ENCODE data around the gene ERCC1.
"Not testable (repeated sequence)": the region's sequence is repeated elsewhere in the genome, so short reads cannot be mapped to it uniquely, and the experiment has no call there.

ERCC1 gene

DNA sequence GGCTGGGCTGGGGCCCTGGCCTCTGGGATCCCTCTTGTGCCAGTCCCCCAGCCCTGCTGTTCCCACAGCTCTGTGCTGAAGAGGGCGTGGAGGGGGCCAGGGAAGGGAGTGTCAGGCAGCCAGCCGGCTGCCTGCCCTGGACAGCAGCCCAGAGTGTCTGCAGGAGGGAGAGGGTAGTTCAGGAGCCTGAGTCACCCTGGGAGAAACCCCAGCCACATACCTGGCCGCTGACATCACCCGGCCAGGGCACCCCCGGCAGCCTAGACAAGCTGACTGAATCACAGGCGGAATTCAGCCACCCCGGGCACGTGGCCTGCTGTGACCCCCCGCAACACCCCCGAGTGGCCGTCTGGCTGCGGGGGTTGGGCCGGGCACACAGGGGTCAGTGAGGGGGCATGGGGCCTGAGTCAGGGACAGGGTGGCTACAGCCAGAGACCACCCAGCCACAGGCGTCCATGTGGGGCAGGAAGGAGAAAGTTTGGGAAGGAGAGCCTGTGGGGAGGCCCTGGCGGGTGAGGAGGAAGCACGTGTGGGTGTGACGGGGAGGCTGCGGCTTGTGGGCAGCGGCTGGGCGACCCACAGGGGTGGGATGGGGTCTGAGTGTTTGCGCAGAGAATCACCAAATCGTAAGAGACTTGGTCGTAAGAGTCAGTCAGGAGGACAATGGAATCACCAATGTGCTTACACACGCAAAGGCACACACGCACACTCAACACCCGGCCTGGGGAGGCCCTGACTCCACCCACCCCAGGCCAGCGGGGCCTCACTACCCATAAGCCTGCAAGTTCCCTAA is 32.2 kb upstream of the ERCC1 start:
- DNase-seq, result peak in 4 of 5 donors; percentile 41 to 70 (median 60)

DNA sequence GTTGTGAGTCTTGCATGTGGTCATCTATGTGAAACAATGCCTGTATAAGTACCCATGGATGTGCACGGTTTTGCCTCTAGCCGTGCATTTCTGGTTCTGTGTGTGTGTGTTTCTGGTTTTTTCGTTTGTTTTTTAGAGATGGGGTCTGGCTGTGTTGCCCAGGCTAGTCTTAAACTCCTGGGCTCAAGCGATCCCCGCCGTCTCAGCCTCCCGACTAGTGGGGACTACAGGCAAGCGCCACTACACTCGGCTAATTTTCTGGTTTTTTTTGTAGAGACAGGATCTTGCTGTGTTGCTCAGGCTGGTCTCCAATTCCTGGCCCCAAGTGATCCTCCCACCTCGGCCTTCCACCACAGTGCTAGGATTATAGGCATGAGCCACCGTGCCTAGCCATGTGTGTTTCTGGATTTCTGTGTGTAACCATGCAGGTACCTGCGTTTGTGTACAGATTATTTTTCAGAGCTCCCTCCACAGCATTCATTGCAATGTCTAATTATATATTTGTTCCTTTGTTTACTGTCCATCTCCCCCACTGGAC is 28.2 kb upstream of the ERCC1 start:
- DNase-seq, result no peak

DNA sequence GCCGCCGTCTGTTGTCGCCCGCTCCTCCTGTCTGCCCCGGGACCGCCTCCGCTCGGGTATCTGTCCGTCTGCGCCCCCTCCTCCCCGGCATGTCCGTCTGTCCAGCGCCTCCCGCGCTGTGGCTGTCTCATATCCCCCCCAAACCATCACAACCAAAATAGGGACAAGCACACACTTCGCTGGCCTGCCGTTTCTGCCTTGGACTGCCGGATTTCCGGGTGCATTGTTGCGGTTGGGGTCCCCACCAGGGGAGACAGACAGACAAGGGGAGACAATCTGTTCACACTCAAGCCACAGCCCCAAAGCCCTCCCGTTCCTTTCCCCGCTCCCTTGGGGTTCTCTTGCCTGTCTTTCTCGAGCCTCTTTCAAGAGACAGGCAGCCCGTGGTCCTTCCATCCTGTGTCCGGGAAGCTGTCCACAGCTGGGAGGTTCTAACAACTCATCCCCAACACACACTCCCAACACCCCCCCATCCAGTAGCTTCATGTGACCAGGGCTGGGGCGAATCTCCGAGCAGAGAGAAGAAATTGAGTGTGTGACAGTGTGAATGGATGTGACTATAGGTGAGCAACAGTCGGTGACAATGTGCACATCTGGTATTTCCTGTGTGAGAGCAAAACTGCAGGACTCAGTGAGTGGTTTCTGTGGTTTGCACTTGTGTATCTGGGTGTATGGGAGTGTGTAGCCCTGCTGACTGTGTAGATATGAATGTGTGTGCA is 27.6 kb upstream of the ERCC1 start:
- peak; percentile 51 to 78 (median 64) for DNase-seq

GRCh38 chr19:45450012-45450333 is 26.3 kb upstream of the ERCC1 start:
- peak in 4 of 5 donors; percentile 9 to 51 (median 28) for DNase-seq

- DNase-seq, result no peak
These were observed 25.2 kb upstream of the ERCC1 start for GRCh38 chr19:45448887-45449299.

- DNase-seq, result no peak
These were observed 24.7 kb upstream of the ERCC1 start for GRCh38 chr19:45448425-45448756.

DNA sequence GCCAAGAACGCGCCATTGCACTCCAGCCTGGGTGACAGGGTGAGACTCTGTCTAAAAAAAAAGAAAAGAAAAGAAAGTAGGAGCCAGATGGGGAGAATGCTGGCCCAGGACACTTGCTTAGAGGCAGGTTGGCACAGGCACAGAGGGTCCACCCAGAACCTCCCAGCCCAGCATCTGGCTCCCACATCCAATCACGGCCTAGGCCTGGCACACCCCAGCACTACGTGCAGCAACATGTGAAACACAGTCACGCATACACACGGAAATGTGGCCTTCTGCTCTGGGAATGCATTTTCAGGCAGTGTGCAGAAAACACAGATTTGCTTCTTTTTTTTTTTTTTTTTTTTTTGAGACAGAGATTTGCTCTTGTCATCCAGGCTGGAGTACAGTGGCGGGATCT is 23.2 kb upstream of the ERCC1 start:
- DNase-seq, result no peak

GRCh38 chr19:45446295-45446694 is 22.6 kb upstream of the ERCC1 start:
- no peak for DNase-seq

- no peak for DNase-seq
These were observed 21.4 kb upstream of the ERCC1 start for GRCh38 chr19:45445139-45445538.

- DNase-seq, result peak; percentile 61 to 79 (median 72)
These were observed 20.8 kb upstream of the ERCC1 start for GRCh38 chr19:45444318-45445041.

- DNase-seq, result peak in 4 of 5 donors; percentile 32 to 47 (median 35)
These were observed 20.0 kb upstream of the ERCC1 start for GRCh38 chr19:45443462-45444317.

- DNase-seq, result peak in 1 of 5 donors; percentile 41
These were observed 19.2 kb upstream of the ERCC1 start for GRCh38 chr19:45442778-45443461.

DNA sequence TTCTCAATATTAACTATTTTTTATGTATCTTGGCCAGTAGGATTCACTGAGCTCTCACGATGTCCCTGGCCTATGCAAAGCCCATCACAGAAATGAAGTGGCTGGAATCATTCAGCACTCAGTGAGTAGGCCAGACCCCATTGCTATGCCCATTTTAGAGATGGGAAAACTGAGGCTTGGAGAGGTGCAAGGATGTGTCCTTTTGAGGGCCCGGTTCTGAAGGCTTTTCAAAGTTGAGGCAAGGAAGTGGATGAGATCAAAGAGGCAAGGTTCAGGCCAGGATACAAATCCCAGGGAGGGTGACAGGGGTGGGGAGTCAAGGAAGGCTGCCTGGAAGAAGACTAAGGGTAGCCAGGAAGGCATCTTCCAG is 18.7 kb upstream of the ERCC1 start:
- DNase-seq, result no peak

- DNase-seq, result no peak
These were observed 17.3 kb upstream of the ERCC1 start for GRCh38 chr19:45440873-45441654.

DNA sequence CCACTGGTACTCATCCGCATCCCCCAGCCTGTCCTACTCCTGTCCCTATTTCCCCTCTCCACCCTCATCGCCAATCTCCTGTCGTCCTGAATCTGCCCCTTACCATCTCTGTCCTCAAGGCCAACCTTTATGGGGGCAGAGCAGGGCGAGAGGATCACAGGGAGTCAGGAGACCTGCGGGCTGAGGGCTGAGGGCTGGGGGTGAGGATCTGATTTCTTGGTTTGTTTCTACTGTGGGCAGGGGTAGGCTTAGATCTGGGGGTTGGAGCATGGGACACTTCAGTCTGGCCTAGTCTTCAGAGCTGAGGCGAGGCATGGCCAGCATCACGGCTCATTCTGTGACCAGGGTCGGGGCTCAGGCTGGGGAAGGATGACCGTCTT is 16.5 kb upstream of the ERCC1 start:
- DNase-seq, result no peak

DNA sequence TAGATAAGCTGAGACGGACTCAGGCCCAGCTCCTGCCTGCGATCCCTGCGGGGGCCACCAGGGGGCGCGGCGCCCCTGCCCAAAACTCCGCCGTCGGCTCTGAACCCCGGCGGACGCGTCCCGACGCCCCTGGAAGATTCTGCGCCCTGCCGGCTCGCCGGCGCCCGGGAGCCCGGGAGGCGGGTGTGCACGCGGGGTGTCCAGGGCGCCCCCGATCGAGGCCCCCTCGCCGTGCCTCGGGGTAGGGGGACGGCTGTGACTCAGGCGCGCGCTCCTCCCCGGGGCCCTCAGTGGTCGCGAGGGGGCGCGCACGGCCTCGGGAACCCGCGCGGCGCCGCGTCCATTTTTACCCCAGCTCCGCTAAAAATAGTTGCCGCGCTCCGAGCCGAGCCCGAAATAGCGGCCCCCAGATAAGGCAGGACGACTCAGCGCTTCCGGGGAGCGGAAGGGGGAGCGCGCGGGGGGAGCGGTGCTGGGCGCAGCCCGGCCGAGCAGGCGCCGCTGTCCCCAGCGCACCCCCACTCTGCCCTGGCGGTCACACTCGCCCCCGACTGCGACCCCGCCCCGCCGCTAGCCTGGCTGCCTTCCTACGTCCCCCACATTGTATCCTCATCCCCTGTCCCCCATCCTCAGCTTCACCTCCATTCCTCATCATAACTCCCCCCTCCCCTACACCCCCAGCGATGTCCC is 16.0 kb upstream of the ERCC1 start:
- peak; percentile 66 to 81 (median 79) for DNase-seq

- DNase-seq, result no peak
These were observed 15.5 kb upstream of the ERCC1 start for GRCh38 chr19:45439190-45439568.

- DNase-seq, result no peak
These were observed 13.6 kb upstream of the ERCC1 start for GRCh38 chr19:45437328-45437727.

DNA sequence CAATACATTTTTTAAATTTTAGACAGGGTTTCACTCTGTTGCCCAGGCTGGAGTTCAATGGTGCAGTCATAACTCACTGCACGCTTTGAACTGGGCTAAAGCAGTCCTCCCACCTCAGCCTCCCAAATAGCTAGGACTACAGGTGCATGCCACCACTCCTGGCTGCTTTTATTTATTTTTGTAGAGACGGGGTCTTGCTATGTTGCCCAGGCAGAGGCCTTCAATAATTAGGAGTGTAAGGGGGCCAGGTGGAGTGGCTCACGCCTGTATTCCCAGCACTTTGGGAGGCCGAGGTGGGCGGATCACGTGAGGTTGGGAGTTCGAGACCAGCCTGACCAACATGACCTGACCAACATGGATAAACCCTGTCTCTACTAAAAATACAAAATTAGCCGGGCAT is 8.8 kb upstream of the ERCC1 start:
- DNase-seq, result not testable (repeated sequence)

GRCh38 chr19:45431008-45431407 is 7.3 kb upstream of the ERCC1 start:
- DNase-seq, result not testable (repeated sequence)

All from T-helper 1 cell (primary cell).